Right lung (tissue), 5 donors: ENCODE data around the gene PPP1R36. TPM values are rescaled to one million over a fixed set of nuclear protein-coding genes. Genes with fewer than 3 reads are reported as not detected.
A peak's percentile ranks its signal among the peaks of the same experiment; 100 is the strongest.
"Not testable (repeated sequence)": the region's sequence is repeated elsewhere in the genome, so short reads cannot be mapped to it uniquely, and the experiment has no call there.

Experiments used
- DNase-seq, 2 donors: peaks; one replicate each; pipeline ENCODE4 v3.0.0-alpha.2; 2013
- polyA plus RNA-seq, 5 donors: library from polyadenylated mRNA; unstranded; fragments of 120-200 nt; gene quantifications; one replicate each; pipeline versions ENCODE4 v1.2.1 to v1.2.3, GENCODE V29; 2013; ENCODE audit warnings: inconsistent platforms in 1 of 5, low replicate concordance in 1 of 5; ENCODE audit not compliant: insufficient read length in 5 of 5, insufficient read depth in 1 of 5

Gene PPP1R36
- polyA plus RNA-seq, 5 donors = 0.42 to 1.00 (median 0.68) TPM

DNA sequence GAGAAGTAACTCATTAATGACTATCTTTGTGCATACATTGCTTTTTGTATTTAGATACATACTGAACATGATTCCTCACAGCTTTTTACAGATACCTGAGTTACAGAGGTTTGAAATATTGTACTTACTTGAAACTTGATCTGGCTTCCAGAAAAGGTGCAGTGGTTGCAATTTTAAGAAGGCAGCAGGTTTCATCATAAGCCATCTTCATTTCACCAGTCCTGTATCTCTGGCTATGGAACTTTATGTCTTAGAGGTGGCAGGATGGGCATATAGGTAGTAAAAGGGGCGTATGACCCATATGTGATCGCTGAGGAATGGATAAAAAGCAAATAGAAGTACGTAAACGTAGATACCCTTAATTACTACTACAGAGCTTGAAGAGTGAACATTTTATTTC, 31.5 kb upstream of the PPP1R36 start:
- DNase-seq = no peak

DNA sequence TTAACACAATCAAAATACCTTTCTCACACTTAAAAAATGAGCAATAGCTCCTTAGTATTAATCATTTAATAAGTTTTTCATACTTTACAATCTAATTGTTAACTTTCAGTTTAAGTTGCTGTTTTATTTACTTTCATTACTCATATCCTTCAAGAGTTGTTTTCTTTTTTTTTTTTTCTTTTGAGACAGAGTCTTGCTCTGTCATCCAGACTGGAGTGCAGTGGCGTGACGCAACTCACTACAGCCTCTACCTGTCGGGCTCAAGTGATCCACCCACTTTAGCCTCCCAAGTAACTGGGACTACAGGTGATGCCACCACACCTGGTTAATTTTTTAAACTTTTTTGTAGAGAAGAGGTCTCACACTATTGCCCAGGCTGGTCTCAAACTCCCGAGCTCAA, 29.1 kb upstream of the PPP1R36 start:
- DNase-seq = no peak

GRCh38 chr14:64522591-64523355, 27.0 kb upstream of the PPP1R36 start:
- DNase-seq = no peak

DNA sequence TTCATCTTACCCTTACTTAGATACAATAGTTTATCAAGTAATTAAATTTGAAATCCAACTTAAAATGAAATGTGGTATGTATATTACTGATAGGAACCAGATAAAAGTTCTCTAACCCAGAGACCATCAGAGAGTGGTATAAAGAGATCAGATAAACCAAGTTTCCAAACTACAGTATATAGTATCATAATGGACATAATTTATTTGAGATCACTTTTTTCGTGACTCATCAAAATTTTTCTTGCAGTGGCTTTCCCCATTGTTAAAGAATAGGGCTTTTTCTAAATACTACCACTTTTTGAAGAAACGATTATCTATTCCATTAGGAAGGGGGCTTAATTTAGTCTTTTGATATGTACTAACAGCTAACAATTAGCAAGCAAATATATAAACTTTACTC, 24.4 kb upstream of the PPP1R36 start:
- no peak for DNase-seq

DNA sequence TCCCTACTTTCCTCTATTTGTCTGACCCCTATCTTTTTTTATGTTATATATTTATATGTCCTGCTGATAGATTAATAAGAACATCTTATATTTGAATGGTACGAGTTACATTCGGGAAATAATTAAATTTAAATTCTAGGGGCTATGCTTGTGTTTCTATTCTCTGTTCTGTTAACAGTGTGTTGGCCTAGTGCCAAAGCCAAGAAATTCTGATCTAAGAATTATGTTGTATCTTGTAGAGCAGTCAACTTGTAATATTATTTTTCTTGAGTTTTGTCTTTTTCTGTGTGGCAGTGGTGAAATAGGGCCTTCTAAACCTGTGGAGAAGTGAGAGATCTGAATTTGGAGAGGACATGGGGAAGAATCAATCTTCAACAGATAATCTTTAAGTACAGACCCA, 18.2 kb upstream of the PPP1R36 start:
- DNase-seq = no peak

- DNase-seq = no peak
Measured at GRCh38 chr14:64536488-64537245, 13.1 kb upstream of the PPP1R36 start.

- peak; percentile 99 for DNase-seq
Measured at GRCh38 chr14:64540208-64541202, 9.3 kb upstream of the PPP1R36 start, which contains the start of gene HSPA2. HSPA2 (plus strand) TSS chr14:64540741; CDS start chr14:64540850, 109 bp downstream.

GRCh38 chr14:64541261-64541971, 8.3 kb upstream of the PPP1R36 start:
- no peak for DNase-seq

GRCh38 chr14:64541972-64542835, 7.6 kb upstream of the PPP1R36 start:
- no peak for DNase-seq

DNA sequence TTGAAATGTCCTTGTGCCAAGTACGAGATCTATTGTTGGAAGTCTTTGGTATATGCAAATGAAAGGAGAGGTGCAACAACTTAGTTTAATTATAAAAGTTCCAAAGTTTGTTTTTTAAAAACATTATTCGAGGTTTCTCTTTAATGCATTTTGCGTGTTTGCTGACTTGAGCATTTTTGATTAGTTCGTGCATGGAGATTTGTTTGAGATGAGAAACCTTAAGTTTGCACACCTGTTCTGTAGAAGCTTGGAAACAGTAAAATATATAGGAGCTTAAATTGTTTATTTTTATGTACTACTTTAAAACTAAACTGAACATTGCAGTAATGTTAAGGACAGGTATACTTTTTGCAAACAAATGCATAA, 6.9 kb upstream of the PPP1R36 start:
- no peak for DNase-seq

DNA sequence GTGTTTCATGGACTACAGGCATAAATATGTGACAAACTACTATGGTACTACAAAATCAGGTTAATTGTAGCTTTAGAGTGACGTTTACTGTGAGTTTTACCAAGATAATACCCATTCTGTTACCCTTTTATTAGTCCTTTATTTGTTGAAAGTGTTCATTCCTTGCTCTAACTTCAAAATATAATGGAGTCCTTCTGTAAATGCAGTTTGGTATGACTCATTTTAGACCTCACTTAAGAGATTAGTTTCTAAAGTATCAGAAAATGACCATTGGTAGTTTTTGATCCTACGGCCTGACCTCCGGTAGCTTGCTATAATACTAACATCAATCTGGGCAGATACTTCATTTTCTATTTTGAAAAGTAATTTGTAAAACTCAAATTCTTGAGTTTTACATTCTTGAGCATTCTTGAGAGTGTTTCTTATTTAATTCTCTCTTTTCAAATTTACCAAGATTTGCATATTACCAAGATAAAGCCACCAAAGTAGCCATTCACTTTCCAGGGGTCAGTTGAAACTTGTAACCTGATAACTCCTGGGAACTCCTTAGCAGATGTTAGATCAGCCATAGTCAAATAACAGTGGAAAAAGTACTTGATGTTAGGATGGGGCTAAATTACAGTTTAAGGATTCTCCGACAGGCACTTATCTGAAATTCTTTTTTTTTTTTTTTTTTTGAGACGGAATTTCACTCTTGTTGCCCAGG, 5.0 kb upstream of the PPP1R36 start:
- DNase-seq = no peak

GRCh38 chr14:64549016-64549415, 745 bp upstream of the PPP1R36 start:
- DNase-seq = no peak

DNA sequence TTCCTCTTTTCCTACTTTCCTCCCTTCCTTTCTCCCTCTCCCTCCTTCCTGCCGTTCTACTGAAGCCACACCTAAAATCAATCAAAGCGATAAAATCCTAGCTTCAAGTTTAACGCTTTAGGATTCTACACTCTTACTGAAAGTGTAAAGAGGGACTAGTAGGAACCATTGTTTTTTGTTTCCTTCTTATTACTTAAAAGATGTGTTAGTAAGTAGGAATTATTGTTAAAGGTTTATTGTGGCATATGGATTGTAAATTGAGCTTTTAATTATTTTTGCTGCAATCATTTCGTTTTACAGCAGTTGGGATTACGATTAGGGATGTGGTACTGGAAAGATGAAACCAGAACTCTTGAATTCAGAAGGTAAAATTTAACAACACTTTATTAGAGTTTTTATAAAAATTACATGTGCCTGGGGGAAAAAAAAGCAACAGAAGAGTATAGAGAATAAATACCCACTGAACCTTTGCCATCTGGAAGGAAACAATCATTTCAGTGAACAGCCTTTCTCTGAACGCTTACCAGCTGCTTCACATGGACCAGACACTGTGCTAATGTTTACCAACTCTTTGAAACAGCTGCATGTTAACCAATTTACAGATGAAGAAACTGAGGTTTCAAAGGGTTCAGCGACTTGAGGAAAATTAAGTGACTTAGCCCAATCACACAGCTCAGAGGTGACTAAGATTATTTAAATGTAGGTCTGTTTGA, 1.0 kb downstream of the PPP1R36 start:
- no peak for DNase-seq

- no peak for DNase-seq
Measured at GRCh38 chr14:64554556-64554955, 4.8 kb downstream of the PPP1R36 start.

- no peak for DNase-seq
Measured at GRCh38 chr14:64556526-64556925, 6.8 kb downstream of the PPP1R36 start.

DNA sequence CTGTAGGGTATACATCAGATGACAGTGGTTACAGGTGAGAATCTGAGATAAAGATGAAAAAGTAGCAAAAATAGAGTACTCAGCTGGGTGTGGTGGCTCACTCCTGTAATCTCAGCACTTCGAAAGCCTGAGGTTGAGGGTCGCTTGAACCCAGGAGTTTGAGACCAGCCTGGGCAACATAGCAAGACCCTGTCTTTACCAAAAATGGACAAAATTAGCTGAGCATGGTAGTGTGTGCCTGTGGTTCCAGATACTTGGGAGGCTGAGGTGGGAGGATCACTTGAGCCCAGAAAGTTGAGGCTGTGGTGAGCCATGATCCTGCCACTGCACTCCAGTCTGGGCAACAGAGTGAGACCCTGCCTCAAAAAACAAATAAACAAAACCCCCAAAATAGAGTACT, 8.5 kb downstream of the PPP1R36 start:
- DNase-seq = not testable (repeated sequence)

DNA sequence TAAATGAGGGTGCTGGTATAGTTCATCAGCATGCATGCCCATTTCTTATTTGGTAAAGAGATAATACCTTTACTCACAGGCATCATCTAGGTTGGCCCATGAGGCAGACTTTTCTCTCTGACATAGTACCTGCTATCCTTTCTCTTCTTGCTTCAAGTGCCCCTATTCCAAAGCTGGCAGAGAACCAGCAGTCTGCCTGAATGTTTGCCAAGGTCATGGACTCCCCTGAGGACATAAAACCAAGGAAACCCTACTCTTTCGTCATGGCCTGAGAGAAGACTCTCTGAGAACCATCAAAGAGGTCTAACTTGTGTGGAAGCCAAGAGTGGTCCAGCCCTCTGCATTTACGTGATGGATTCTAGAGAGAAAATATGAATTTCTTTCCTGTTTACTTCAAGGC, 11.9 kb downstream of the PPP1R36 start:
- DNase-seq = no peak

GRCh38 chr14:64562436-64562835, 12.7 kb downstream of the PPP1R36 start:
- no peak for DNase-seq

DNA sequence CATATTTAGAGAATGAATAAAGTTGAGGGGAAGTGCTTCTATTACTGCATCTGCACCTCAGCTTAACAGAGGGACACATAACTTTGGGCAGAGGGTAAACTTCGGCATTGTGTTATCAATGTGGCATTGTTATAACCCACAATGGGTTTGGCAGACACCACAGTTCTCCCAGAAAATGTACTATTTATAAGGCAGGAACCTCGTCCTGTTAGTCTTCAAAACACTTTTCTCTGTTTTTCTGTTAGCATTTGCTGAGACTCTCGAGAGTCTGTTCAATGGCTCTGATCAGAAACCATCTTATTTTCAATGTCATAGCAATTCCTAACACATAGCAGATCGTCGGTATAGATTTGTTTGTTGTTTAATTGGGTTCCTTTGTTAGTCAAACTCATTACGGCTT, 13.9 kb downstream of the PPP1R36 start:
- no peak for DNase-seq
